Astrocyte of the cerebellum (primary cell): Measurements from ENCODE around the gene CHRDL1.

Experiments
- DNase-seq: peaks from one replicate; pipeline ENCODE4 v3.0.0-alpha.2; 2011; ENCODE audit warnings: low read depth
- H3K4me3 ChIP-seq: 2 replicates; pipeline ENCODE4 v1.5.1; 2011; ENCODE audit warnings: mild to moderate bottlenecking, low read depth, low read length, moderate library complexity
- CTCF ChIP-seq: IDR thresholded peaks from 2 replicates; pipeline ENCODE4 v1.5.1; 2012; ENCODE audit warnings: low read length, low read depth, moderate library complexity, mild to moderate bottlenecking; ENCODE audit errors: missing control alignments
- in situ Hi-C: cut with HindIII; loops from 2 replicates; pipeline ENCODE4 v1.10.0; 2017; ENCODE audit warnings: low sequenced_read_pairs

CHRDL1 gene

GRCh38 chrX:110746014-110746413 lies 49.6 kb downstream of the CHRDL1 start:
- in situ Hi-C loops: no loop called here
- no peak for TF ChIP-seq CTCF
- no peak overlapping the region for H3K4me3 ChIP-seq
- no peak for DNase-seq

- no peak overlapping the region for H3K4me3 ChIP-seq
- in situ Hi-C loops: no loop called here
- no peak for DNase-seq
- TF ChIP-seq CTCF: no peak
Observed at GRCh38 chrX:110745288-110745687, 50.3 kb downstream of the CHRDL1 start.

GRCh38 chrX:110743679-110744340 lies 51.8 kb downstream of the CHRDL1 start:
- no peak for DNase-seq
- no peak overlapping the region for H3K4me3 ChIP-seq
- no peak for TF ChIP-seq CTCF
- in situ Hi-C loops: no loop called here

DNA sequence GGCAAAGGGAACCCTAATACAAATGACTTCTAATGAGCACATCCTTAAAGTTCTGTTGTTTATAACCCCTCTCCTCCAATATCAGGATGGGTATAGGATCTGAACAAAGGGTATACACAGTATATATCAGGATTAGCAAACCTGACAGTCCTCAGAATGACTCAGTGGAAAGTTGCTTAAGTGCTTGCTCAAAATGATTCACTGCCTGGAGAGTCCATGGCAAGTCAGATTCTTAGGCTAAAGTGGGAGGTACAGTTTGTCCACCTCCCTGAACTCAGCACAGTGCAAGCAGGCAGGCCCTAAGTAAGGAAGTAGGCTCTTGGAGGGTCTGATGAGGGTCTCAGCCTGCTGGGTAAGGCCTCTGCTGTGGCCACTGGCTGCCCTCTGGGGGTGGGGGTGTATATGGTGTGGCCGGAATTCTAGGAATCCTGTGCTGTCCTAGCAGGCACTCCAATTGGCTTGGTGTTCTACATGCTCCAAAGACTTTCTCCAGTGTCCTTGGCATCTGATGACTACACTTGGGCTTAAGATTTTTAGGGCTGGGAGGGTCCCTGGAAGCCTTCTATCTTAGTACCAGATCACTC lies 54.3 kb downstream of the CHRDL1 start:
- H3K4me3 ChIP-seq: no peak overlapping the region
- in situ Hi-C loops: no loop called here
- no peak for TF ChIP-seq CTCF
- no peak for DNase-seq

DNA sequence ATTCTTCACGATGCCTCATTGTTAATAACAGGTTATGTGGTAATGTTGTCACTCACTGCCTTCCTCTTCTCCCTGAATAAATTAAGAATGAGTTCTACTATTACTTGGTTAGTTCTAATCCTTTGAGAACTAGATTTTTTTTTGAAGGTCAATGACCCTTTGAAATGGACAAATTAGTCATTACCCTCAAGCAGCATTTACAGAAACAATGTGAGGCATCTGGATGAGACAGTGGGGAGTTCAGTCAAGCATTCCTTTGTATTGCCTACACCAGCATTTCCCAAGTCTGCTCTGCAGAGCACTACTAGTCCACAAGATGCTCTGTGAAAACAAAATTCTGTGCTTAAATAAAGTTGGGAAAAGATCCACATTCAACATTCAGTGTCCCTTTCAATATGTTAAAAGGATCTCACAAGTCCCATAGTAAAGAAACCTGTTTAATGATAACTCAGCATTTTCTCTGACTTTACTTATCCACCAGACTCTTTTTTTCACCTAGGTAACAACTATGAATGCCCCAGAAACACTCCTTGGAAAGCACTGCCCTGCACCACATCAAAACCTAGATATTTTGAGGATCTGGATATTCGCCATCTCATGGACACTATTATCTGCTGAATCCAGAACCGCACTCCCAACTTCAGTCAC lies 60.6 kb downstream of the CHRDL1 start:
- H3K4me3 ChIP-seq: no peak overlapping the region
- in situ Hi-C loops: no loop called here
- DNase-seq: peak; percentile 59
- TF ChIP-seq CTCF: no peak

- no peak for DNase-seq
- no peak overlapping the region for H3K4me3 ChIP-seq
- in situ Hi-C loops: no loop called here
- TF ChIP-seq CTCF: no peak
Observed at GRCh38 chrX:110734271-110734670, 61.3 kb downstream of the CHRDL1 start.
